Measurements from ENCODE around the gene TPT1. TPM values are rescaled to one million over a fixed set of nuclear protein-coding genes. Genes with fewer than 3 reads are reported as not detected.

TPT1 gene
- total and polyA plus RNA-seq, 2 experiments from 2014 or later, result 1,047 to 6,453 TPM

- H3K9me3 ChIP-seq (ENCODE audit: low read depth), result no peaks in the 10 kb centered on the region
- TF ChIP-seq CTCF (IDR thresholded peaks at IDR 0.05; ENCODE audit: poor library complexity) (no peak), EZH2phosphoT487 (IDR thresholded peaks at IDR 0.05; ENCODE audit: low read depth, severe bottlenecking, unreplicated experiment) (no peak), EZH2 (IDR thresholded peaks at IDR 0.05; ENCODE audit: borderline replicate concordance) (no peak)
These were observed 42.8 kb downstream of the TPT1 start for GRCh38 chr13:45298206-45298505.

GRCh38 chr13:45297456-45298205, 43.4 kb downstream of the TPT1 start:
- H3K4me1 ChIP-seq (ENCODE audit: insufficient read depth), result no peaks in the 10 kb centered on the region
- no peaks in the 10 kb centered on the region for H3K9me2 ChIP-seq (replicated peaks; ENCODE audit: insufficient read depth)
- no peaks in the 10 kb centered on the region for H3K27me3 ChIP-seq
- no peaks in the 10 kb centered on the region for H3K9me3 ChIP-seq (ENCODE audit: low read depth)
- H3K4me3 ChIP-seq, result no peak overlapping the region
- no peaks in the 10 kb centered on the region for H4K20me1 ChIP-seq (ENCODE audit: insufficient read depth, poor library complexity, severe bottlenecking)
- WGBS (ENCODE audit: low lambda C conversion rate, missing lambda C conversion rate), result 90% methylated on average over 7 of the region's 7 CpGs
- no peak overlapping the region for H3K27ac ChIP-seq
- no peak overlapping the region for H3K4me2 ChIP-seq
- H2AFZ ChIP-seq, result no peak overlapping the region
- no peak for TF ChIP-seq EZH2 (IDR thresholded peaks at IDR 0.05; ENCODE audit: borderline replicate concordance)
- no peak for TF ChIP-seq EZH2phosphoT487 (IDR thresholded peaks at IDR 0.05; ENCODE audit: low read depth, severe bottlenecking, unreplicated experiment)
- TF ChIP-seq CTCF (IDR thresholded peaks at IDR 0.05; ENCODE audit: poor library complexity), result no peak
- no peaks in the 10 kb centered on the region for H3K36me3 ChIP-seq (replicated peaks; ENCODE audit: insufficient read depth, low read depth)
- DNase-seq (ENCODE audit: low spot score), result no peak
- H3K79me2 ChIP-seq, result no peaks in the 10 kb centered on the region

More at GRCh38 chr13:45298206-45298505, 42.8 kb downstream of the TPT1 start:
- WGBS (ENCODE audit: low lambda C conversion rate, missing lambda C conversion rate), result 95% methylated on average over 2 of the region's 2 CpGs
- H3K27ac ChIP-seq, result no peak overlapping the region
- no peak for DNase-seq (ENCODE audit: low spot score)
- no peaks in the 10 kb centered on the region for H3K4me1 ChIP-seq (ENCODE audit: insufficient read depth)
- no peak overlapping the region for H3K4me2 ChIP-seq
- H2AFZ ChIP-seq, result no peak overlapping the region
- no peaks in the 10 kb centered on the region for H3K79me2 ChIP-seq
- no peaks in the 10 kb centered on the region for H3K27me3 ChIP-seq
- H3K4me3 ChIP-seq, result no peak overlapping the region
- no peaks in the 10 kb centered on the region for H4K20me1 ChIP-seq (ENCODE audit: insufficient read depth, poor library complexity, severe bottlenecking)
- H3K36me3 ChIP-seq (replicated peaks; ENCODE audit: insufficient read depth, low read depth), result no peaks in the 10 kb centered on the region
- H3K9me2 ChIP-seq (replicated peaks; ENCODE audit: insufficient read depth), result no peaks in the 10 kb centered on the region

GRCh38 chr13:45296259-45296658, 44.7 kb downstream of the TPT1 start:
- no peaks in the 10 kb centered on the region for H3K9me2 ChIP-seq (replicated peaks; ENCODE audit: insufficient read depth)
- no peaks in the 10 kb centered on the region for H3K79me2 ChIP-seq
- TF ChIP-seq EZH2 (IDR thresholded peaks at IDR 0.05; ENCODE audit: borderline replicate concordance) (no peak), CTCF (IDR thresholded peaks at IDR 0.05; ENCODE audit: poor library complexity) (no peak), EZH2phosphoT487 (IDR thresholded peaks at IDR 0.05; ENCODE audit: low read depth, severe bottlenecking, unreplicated experiment) (no peak)
- H3K9me3 ChIP-seq (ENCODE audit: low read depth), result no peaks in the 10 kb centered on the region
- no peaks in the 10 kb centered on the region for H3K36me3 ChIP-seq (replicated peaks; ENCODE audit: insufficient read depth, low read depth)
- no peaks in the 10 kb centered on the region for H3K27me3 ChIP-seq
- no peak overlapping the region for H3K4me3 ChIP-seq
- no peak for DNase-seq (ENCODE audit: low spot score)
- H3K27ac ChIP-seq, result no peak overlapping the region
- no peak overlapping the region for H3K4me2 ChIP-seq
- H2AFZ ChIP-seq, result no peak overlapping the region
- H4K20me1 ChIP-seq (ENCODE audit: insufficient read depth, poor library complexity, severe bottlenecking), result no peaks in the 10 kb centered on the region
- H3K4me1 ChIP-seq (ENCODE audit: insufficient read depth), result no peaks in the 10 kb centered on the region
